Liver (tissue), 9 donors: ENCODE data around the gene FREM2. TPM values are rescaled to one million over a fixed set of nuclear protein-coding genes. Genes with fewer than 3 reads are reported as not detected.

Experiments used
- DNase-seq: peaks from one replicate; pipeline ENCODE4 v3.0.0-alpha.2; 2017; ENCODE audit warnings: low spot score
- H3K27ac ChIP-seq, 2 donors: one replicate each; pipeline ENCODE4 v1.7.0; 2013; ENCODE audit warnings: inconsistent platforms in 2 of 2, low read length in 2 of 2, control low read depth in 1 of 2, low read depth in 1 of 2, mild to moderate bottlenecking in 1 of 2
- H3K27me3 ChIP-seq, 4 donors: one replicate each; pipeline versions ENCODE4 v1.6.1 to v1.7.0; 2013; ENCODE audit warnings: low read length in 3 of 4, inconsistent platforms in 1 of 4, mild to moderate bottlenecking in 1 of 4, moderate library complexity in 1 of 4; ENCODE audit not compliant: control insufficient read depth in 4 of 4, insufficient read depth in 4 of 4
- H3K36me3 ChIP-seq, 4 donors: one replicate each; pipeline versions ENCODE4 v1.6.1 to v1.7.0; 2013; ENCODE audit warnings: low read length in 3 of 4, mild to moderate bottlenecking in 3 of 4, low read depth in 1 of 4, moderate library complexity in 1 of 4; ENCODE audit not compliant: control insufficient read depth in 4 of 4, insufficient read depth in 3 of 4
- H3K4me1 ChIP-seq, 4 donors: one replicate each; pipeline versions ENCODE4 v1.6.1 to v1.7.0; 2013; ENCODE audit warnings: low read length in 3 of 4, mild to moderate bottlenecking in 3 of 4, moderate library complexity in 1 of 4; ENCODE audit not compliant: control insufficient read depth in 4 of 4, insufficient read depth in 4 of 4
- H3K4me3 ChIP-seq, 3 donors: one replicate each; pipeline versions ENCODE4 v1.6.1 to v1.7.0; 2013; ENCODE audit warnings: low read length in 3 of 3, control low read depth in 1 of 3, low read depth in 1 of 3, mild to moderate bottlenecking in 1 of 3
- H3K9ac ChIP-seq, 2 donors: one replicate each; pipeline ENCODE4 v1.7.0; 2013; ENCODE audit warnings: low read length in 2 of 2, mild to moderate bottlenecking in 2 of 2, moderate library complexity in 2 of 2, control low read depth in 1 of 2, low read depth in 1 of 2
- H3K9me3 ChIP-seq, 4 donors: one replicate each; pipeline versions ENCODE4 v1.6.1 to v1.7.0; 2013; ENCODE audit warnings: low read length in 3 of 4; ENCODE audit not compliant: control insufficient read depth in 4 of 4
- ATF3 ChIP-seq: IDR thresholded peaks from 2 replicates; pipeline ENCODE4 v1.6.1; 2016; ENCODE audit warnings: antibody characterized with exemption
- EGR1 ChIP-seq, 2 donors: IDR thresholded peaks; 2 replicates each; pipeline ENCODE4 v1.6.1; 2016 to 2018; ENCODE audit warnings: antibody characterized with exemption in 2 of 2, low read depth in 2 of 2
- FOXA1 ChIP-seq: IDR thresholded peaks from 2 replicates; pipeline ENCODE4 v1.6.1; 2016; ENCODE audit warnings: antibody characterized with exemption
- FOXA2 ChIP-seq: IDR thresholded peaks from 2 replicates; pipeline ENCODE4 v1.6.1; 2016; ENCODE audit warnings: antibody characterized with exemption
- GABPA ChIP-seq, 2 donors: IDR thresholded peaks in 1 of 2; conservative IDR thresholded peaks in 1 of 2; 2 replicates each; pipeline ENCODE4 v1.6.1; 2016; ENCODE audit warnings: antibody characterized with exemption in 2 of 2, mild to moderate bottlenecking in 1 of 2, moderate library complexity in 1 of 2
- HNF4A ChIP-seq, 2 donors: conservative IDR thresholded peaks; 2 replicates each; pipeline ENCODE4 v1.6.1; 2016; ENCODE audit warnings: antibody characterized with exemption in 2 of 2, mild to moderate bottlenecking in 2 of 2
- HNF4G ChIP-seq: IDR thresholded peaks from 2 replicates; pipeline ENCODE4 v1.6.1; 2016; ENCODE audit warnings: antibody characterized with exemption
- JUND ChIP-seq, 2 donors: IDR thresholded peaks; 2 replicates each; pipeline ENCODE4 v1.6.1; 2016; ENCODE audit warnings: antibody characterized with exemption in 2 of 2
- MAX ChIP-seq: IDR thresholded peaks from 2 replicates; pipeline ENCODE4 v1.6.1; 2016; ENCODE audit warnings: antibody characterized with exemption
- NR2F2 ChIP-seq: IDR thresholded peaks from 2 replicates; pipeline ENCODE4 v1.6.1; 2016; ENCODE audit warnings: antibody characterized with exemption
- RAD21 ChIP-seq, 2 donors: IDR thresholded peaks; 2 replicates each; pipeline ENCODE4 v1.6.1; 2016; ENCODE audit warnings: antibody characterized with exemption in 2 of 2, mild to moderate bottlenecking in 2 of 2
- REST ChIP-seq: IDR thresholded peaks from 2 replicates; pipeline ENCODE4 v1.6.1; 2016; ENCODE audit warnings: antibody characterized with exemption, mild to moderate bottlenecking
- RXRA ChIP-seq, 2 donors: IDR thresholded peaks; 2 replicates each; pipeline ENCODE4 v1.6.1; 2017 to 2018; ENCODE audit warnings: antibody characterized with exemption in 2 of 2, mild to moderate bottlenecking in 1 of 2
- SP1 ChIP-seq: IDR thresholded peaks from 2 replicates; pipeline ENCODE4 v1.6.1; 2018; ENCODE audit warnings: antibody characterized with exemption, mild to moderate bottlenecking
- TAF1 ChIP-seq: conservative IDR thresholded peaks from 2 replicates; pipeline ENCODE4 v1.6.1; 2016; ENCODE audit warnings: antibody characterized with exemption, mild to moderate bottlenecking
- YY1 ChIP-seq: IDR thresholded peaks from 2 replicates; pipeline ENCODE4 v1.6.1; 2016; ENCODE audit warnings: antibody characterized with exemption, mild to moderate bottlenecking
- ZBTB33 ChIP-seq: IDR thresholded peaks from 2 replicates; pipeline ENCODE4 v1.6.1; 2016; ENCODE audit warnings: antibody characterized with exemption
- WGBS: extraction: QIAGEN DNeasy Blood & Tissue Kit; methylation state at CpG from one replicate; pipeline ENCODE4 v1.1.7; 2013; 5-methylcytosine and 5-hydroxymethylcytosine counted together
- polyA plus RNA-seq, 2 donors: library from polyadenylated mRNA; stranded (reverse) in 1 of 2; unstranded in 1 of 2; fragments of 200-250 nt in 1 of 2; fragments of >200 nt in 1 of 2; fragmentation: Nextera tagmentation in 1 of 2; extraction: Ambion mirVana in 1 of 2; gene quantifications; one replicate each; pipeline versions ENCODE4 v1.2.1 to v1.2.3, GENCODE V29; 2013 to 2015
- total RNA-seq, 2 donors: library from RNA; depleted of rRNA; stranded (reverse); fragments of >200 nt; gene quantifications; one replicate each; pipeline ENCODE4 v1.2.3, GENCODE V29; 2014
- donor health status: healthy.
- donor health status: healthy.
- donor health status: healthy.
- donor health status: healthy.
- donor health status: healthy.

The FREM2 gene
- total and polyA plus RNA-seq, 4 donors: 0.17 to 1.7 (median 0.37) TPM

GRCh38 chr13:38863536-38863935 is 176.7 kb downstream of the FREM2 start:
- 90% methylated on average over 3 of the region's 3 CpGs for WGBS
- no peak overlapping the region for H3K27ac ChIP-seq
- H3K9ac ChIP-seq: no peak overlapping the region
- H3K4me1 ChIP-seq: peaks cover 0 to 2% (median under 1%) of the 10 kb centered on the region in 4 donors
- TF ChIP-seq GABPA (IDR thresholded peaks at IDR 0.05 in 1 of 2, conservative IDR thresholded peaks at IDR 0.05 in 1 of 2): no peak
- no peak for TF ChIP-seq MAX
- TF ChIP-seq EGR1 (IDR thresholded peaks at IDR 0.05; ENCODE audit: low read depth in 2 of 2): no peak
- no peak for TF ChIP-seq RXRA (IDR thresholded peaks at IDR 0.05)
- no peak for TF ChIP-seq YY1
- no peak for TF ChIP-seq NR2F2
- TF ChIP-seq SP1: no peak
- TF ChIP-seq FOXA2: no peak
- no peak for TF ChIP-seq REST
- TF ChIP-seq JUND (IDR thresholded peaks at IDR 0.05): no peak
- TF ChIP-seq ZBTB33: no peak
- TF ChIP-seq HNF4A (conservative IDR thresholded peaks at IDR 0.05): no peak
- no peak for TF ChIP-seq ATF3
- no peak for TF ChIP-seq HNF4G
- no peak for TF ChIP-seq FOXA1
- no peak for TF ChIP-seq TAF1
- H3K27me3 ChIP-seq: no peaks in the 10 kb centered on the region
- no peak for DNase-seq
- no peaks in the 10 kb centered on the region for H3K9me3 ChIP-seq
- no peaks in the 10 kb centered on the region for H3K36me3 ChIP-seq
- no peak overlapping the region for H3K4me3 ChIP-seq

- DNase-seq: no peak
- no peaks in the 10 kb centered on the region for H3K9me3 ChIP-seq
- H3K27ac ChIP-seq: no peak overlapping the region
- no peak overlapping the region for H3K9ac ChIP-seq
- peaks cover 0 to 12% (median 5%) of the 10 kb centered on the region in 4 donors for H3K4me1 ChIP-seq
- WGBS: 62% methylated on average over 1 of the region's 1 CpG
- no peak for TF ChIP-seq FOXA1
- TF ChIP-seq YY1: no peak
- no peak for TF ChIP-seq HNF4G
- no peak for TF ChIP-seq JUND (IDR thresholded peaks at IDR 0.05)
- TF ChIP-seq GABPA (IDR thresholded peaks at IDR 0.05 in 1 of 2, conservative IDR thresholded peaks at IDR 0.05 in 1 of 2): no peak
- TF ChIP-seq MAX: no peak
- TF ChIP-seq ATF3: no peak
- no peak for TF ChIP-seq TAF1
- TF ChIP-seq RAD21 (IDR thresholded peaks at IDR 0.05): peak; percentile 23 to 61
- H3K36me3 ChIP-seq: no peaks in the 10 kb centered on the region
- H3K27me3 ChIP-seq: no peaks in the 10 kb centered on the region
- no peak overlapping the region for H3K4me3 ChIP-seq
Observed at GRCh38 chr13:38866649-38867048, 179.8 kb downstream of the FREM2 start.
